Heart right ventricle (tissue), 16 donors: ENCODE results near the gene ADGRG7. TPM values are rescaled to one million over a fixed set of nuclear protein-coding genes. Genes with fewer than 3 reads are reported as not detected.

Experiments
- ATAC-seq, 8 donors: fragments of 200-7000 bp; cut with Tn5 transposase; one replicate each; pipeline ENCODE4 v1.9.1; 2020; ENCODE audit warnings: mild to moderate bottlenecking in 8 of 8, moderate library complexity in 8 of 8, moderate number of reproducible peaks in 1 of 8
- DNase-seq, 2 donors: peaks; one replicate each; pipeline ENCODE4 v3.0.0-alpha.2; 2020
- H3K27ac ChIP-seq, 10 donors: fragments of 200-600 bp; sonication (generic) in 2 of 10; one replicate each; pipeline versions ENCODE4 v1.5.0 to v1.8.0; 2020 to 2022; ENCODE audit warnings: mild to moderate bottlenecking in 3 of 10
- H3K27me3 ChIP-seq, 7 donors: fragments of 200-600 bp; one replicate each; pipeline ENCODE4 v1.8.0; 2021 to 2022; ENCODE audit warnings: mild to moderate bottlenecking in 2 of 7
- H3K36me3 ChIP-seq, 9 donors: fragments of 200-600 bp; sonication (generic) in 1 of 9; one replicate each; pipeline versions ENCODE4 v1.5.0 to v1.8.0; 2020 to 2022; ENCODE audit warnings: mild to moderate bottlenecking in 2 of 9
- H3K4me1 ChIP-seq, 9 donors: fragments of 200-600 bp; sonication (generic) in 1 of 9; one replicate each; pipeline versions ENCODE4 v1.5.0 to v1.8.0; 2020 to 2022; ENCODE audit warnings: mild to moderate bottlenecking in 4 of 9
- H3K4me3 ChIP-seq, 10 donors: fragments of 200-600 bp; sonication (generic) in 2 of 10; one replicate each; pipeline versions ENCODE4 v1.5.0 to v1.8.0; 2020 to 2022; ENCODE audit warnings: mild to moderate bottlenecking in 7 of 10, moderate library complexity in 2 of 10
- H3K9me3 ChIP-seq, 11 donors: fragments of 200-600 bp in 10 of 11; sonication (generic) in 2 of 11; one replicate each; pipeline versions ENCODE4 v1.5.0 to v1.8.0; 2013 to 2022; ENCODE audit warnings: mild to moderate bottlenecking in 2 of 11, control low read depth in 1 of 11, moderate library complexity in 1 of 11
- CTCF ChIP-seq, 9 donors: fragments of 200-600 bp; sonication (generic) in 2 of 9; IDR thresholded peaks; one replicate each; pipeline versions ENCODE4 v1.5.0 to v1.8.0; 2021 to 2022; ENCODE audit warnings: antibody characterized with exemption in 9 of 9, mild to moderate bottlenecking in 5 of 9, moderate library complexity in 1 of 9
- WGBS, 2 donors: extraction: QIAGEN DNeasy Blood & Tissue Kit; methylation state at CpG; one replicate each; pipeline ENCODE4 v1.1.7; 2013; ENCODE audit warnings: inconsistent platforms in 1 of 2; 5-methylcytosine and 5-hydroxymethylcytosine counted together
- intact Hi-C, 10 donors: fragments of 100-400 bp; cut with DNase I; formaldehyde crosslinking; loops; one replicate each; pipeline versions ENCODE4 v1.11.1 to v1.14.2; 2022
- polyA plus RNA-seq, 2 donors: library from polyadenylated mRNA; stranded (reverse); fragments of 200-250 nt; gene quantifications; one replicate each; pipeline ENCODE4 v1.2.3, GENCODE V29; 2013
- total RNA-seq, 10 donors: library from RNA; stranded (reverse); fragmentation: NEBNext Ultra II Directional in 3 of 10; extraction: Animal tissue kit (Norgen Biotek cat#: 25700) in 3 of 10; gene quantifications; one replicate each; pipeline versions ENCODE4 v1.2.1 to v1.2.4, GENCODE V29; 2021 to 2023
- donor health status: Arrhythmogenic right ventricular cardiomyopathy.
- donor health status: ischemic (EF 13 %, LVEDD 7.1; RV severe dilation, severe dysfunction).
- donor health status: healthy with polysubstance abuse.
- donor health status: DM: no; HTN: yes; CAD: no.
- donor health status: DM: no; HTN: no; CAD: no.
- donor health status: ischemic (EF 25% LVEDD 6.9; RV normal size, moderate dysfunction).
- donor health status: ischemic (EF 25% LVEDD 5.7; RV mildly dilated, moderate dysfunction).
- donor health status: healthy.
- donor health status: DM: yes; HTN: yes; CAD: no.
- donor health status: Ischemic cardiomyopathy.
- donor health status: ischemic (EF 35%, LVEDD 5.7; RV mildly dilated, moderate dysfunction).
- donor health status: nonischemic (EF 11% LVEDD 7.7; RV severe dilation, severe dysfunction).
- donor health status: DM: yes; HTN: yes; CAD: no.
- donor health status: PGD.
- donor health status: ischemic (EF 29% LVEDD 5.4; RV normal size, mild dysfunction).
- donor health status: nonischemic (EF 23%, LVEDD 6.1; RV moderate dilation, normal function).

Gene ADGRG7
- total and polyA plus RNA-seq, 12 donors, result 0.30 TPM; not detected in 11

- Histone ChIP-seq H3K27me3 (no peaks in the 10 kb centered on the region), H3K27ac (no peak overlapping the region), H3K36me3 (no peaks in the 10 kb centered on the region), H3K9me3 (no peaks in the 10 kb centered on the region), H3K4me1 (no peaks in the 10 kb centered on the region), H3K4me3 (no peak overlapping the region)
- 65 to 79% methylated on average over 5 of the region's 5 CpGs for WGBS, 2 donors
- intact Hi-C loops, result no loop called here
- no peak for TF ChIP-seq CTCF (IDR thresholded peaks at IDR 0.05)
- DNase-seq (no peak), ATAC-seq (peak in 3 of 8 donors; percentile 34 to 62 (median 61))
These were observed 25.3 kb downstream of the ADGRG7 start for GRCh38 chr3:100634493-100635272.

- no peak for ATAC-seq
- no peak for DNase-seq
- Histone ChIP-seq H3K4me1 (no peaks in the 10 kb centered on the region), H3K27ac (no peak overlapping the region), H3K9me3 (no peaks in the 10 kb centered on the region), H3K27me3 (no peaks in the 10 kb centered on the region), H3K36me3 (no peaks in the 10 kb centered on the region), H3K4me3 (no peak overlapping the region)
- WGBS, 2 donors, result 57 to 67% methylated on average over 3 of the region's 3 CpGs
- intact Hi-C loops, result no loop called here
- no peak for TF ChIP-seq CTCF (IDR thresholded peaks at IDR 0.05)
These were observed 25.9 kb downstream of the ADGRG7 start for GRCh38 chr3:100635273-100635701.

- Histone ChIP-seq H3K4me3 (no peak overlapping the region), H3K27ac (no peak overlapping the region), H3K36me3 (no peaks in the 10 kb centered on the region), H3K9me3 (no peaks in the 10 kb centered on the region), H3K4me1 (no peaks in the 10 kb centered on the region), H3K27me3 (no peaks in the 10 kb centered on the region)
- ATAC-seq (no peak), DNase-seq (no peak)
- no peak for TF ChIP-seq CTCF (IDR thresholded peaks at IDR 0.05)
- 67 to 81% methylated on average over 1 of the region's 1 CpG for WGBS, 2 donors
- intact Hi-C loops, result no loop called here
These were observed 27.8 kb downstream of the ADGRG7 start for GRCh38 chr3:100637197-100637631.

GRCh38 chr3:100640633-100641032, 31.2 kb downstream of the ADGRG7 start:
- TF ChIP-seq CTCF (IDR thresholded peaks at IDR 0.05), result no peak
- Histone ChIP-seq H3K27ac (no peak overlapping the region), H3K36me3 (no peaks in the 10 kb centered on the region), H3K4me3 (no peak overlapping the region), H3K4me1 (no peaks in the 10 kb centered on the region), H3K9me3 (no peaks in the 10 kb centered on the region), H3K27me3 (no peaks in the 10 kb centered on the region)
- ATAC-seq, result no peak
- DNase-seq, result no peak
- WGBS, 2 donors, result 95 to 98% methylated on average over 5 of the region's 5 CpGs
- intact Hi-C loops, result no loop called here
